Caco-2 (cell line): ENCODE results near the gene HELZ. TPM values are rescaled to one million over a fixed set of nuclear protein-coding genes. Genes with fewer than 3 reads are reported as not detected.

Source experiments
- BruUV-seq: library from RNA; stranded (reverse); fragments of 400-500 nt; replicated peaks from 2 replicates; lab custom pipeline; 2021; lab: Mats Ljungman, UMichigan
- CTCF ChIA-PET: fragments of 300-600 bp; sonication (Branson Sonifier 250); formaldehyde crosslinking; loops from one replicate; lab custom pipeline; 2022; ENCODE audit warnings: antibody characterized with exemption; lab: Charles Lee
- POLR2A ChIA-PET: fragments of 300-600 bp; sonication (Branson Sonifier 250); formaldehyde crosslinking; loops from one replicate; lab custom pipeline; 2022; ENCODE audit warnings: antibody characterized with exemption; lab: Charles Lee
- DNase-seq, 2 experiments: peaks; one replicate each; pipeline versions ENCODE4 v3.0.0 to v3.0.0-alpha.2; 2020 to 2022
- H3K27me3 ChIP-seq: replicated peaks from 2 replicates; pipeline ENCODE4 v1.6.0; 2011; ENCODE audit warnings: low read length; ENCODE audit not compliant: control insufficient read depth, insufficient read depth
- H3K36me3 ChIP-seq: 2 replicates; pipeline ENCODE4 v1.5.1; 2011; ENCODE audit warnings: low read length; ENCODE audit not compliant: control insufficient read depth, insufficient read depth
- H3K4me1 ChIP-seq: fragments of 250-450 bp; sonication (Bioruptor Pico); 2 replicates; pipeline ENCODE4 v1.5.1; 2020; ENCODE audit warnings: mild to moderate bottlenecking
- H3K4me3 ChIP-seq: 2 replicates; pipeline ENCODE4 v1.5.1; 2011; ENCODE audit warnings: low read depth, mild to moderate bottlenecking, control low read depth, low read length
- H3K9me3 ChIP-seq: fragments of 250-450 bp; sonication (Bioruptor Pico); 2 replicates; pipeline ENCODE4 v1.5.1; 2020; ENCODE audit warnings: mild to moderate bottlenecking, moderate library complexity
- H3K27ac Mint-ChIP-seq: one replicate; pipeline ENCODE4 v1.8.0; 2022; ENCODE audit warnings: mixed read lengths; ENCODE audit not compliant: unreplicated experiment
- H3K27me3 Mint-ChIP-seq: one replicate; pipeline ENCODE4 v1.8.0; 2022; ENCODE audit warnings: mixed read lengths; ENCODE audit not compliant: insufficient read depth, unreplicated experiment
- H3K36me3 Mint-ChIP-seq: one replicate; pipeline ENCODE4 v1.8.0; 2022; ENCODE audit warnings: mild to moderate bottlenecking, mixed read lengths; ENCODE audit not compliant: insufficient read depth, unreplicated experiment
- H3K4me1 Mint-ChIP-seq: one replicate; pipeline ENCODE4 v1.8.0; 2022; ENCODE audit warnings: low read depth, mixed read lengths; ENCODE audit not compliant: unreplicated experiment
- H3K4me3 Mint-ChIP-seq: one replicate; pipeline ENCODE4 v1.8.0; 2022; ENCODE audit warnings: mild to moderate bottlenecking, moderate library complexity, mixed read lengths; ENCODE audit not compliant: unreplicated experiment
- H3K9me3 Mint-ChIP-seq: one replicate; pipeline ENCODE4 v1.8.0; 2022; ENCODE audit warnings: mixed read lengths; ENCODE audit not compliant: unreplicated experiment
- CTCF ChIP-seq, 2 experiments: fragments of 200-600 bp in 1 of 2; IDR thresholded peaks; 1 replicate in 1 of 2; 2 replicates in 1 of 2; pipeline versions ENCODE4 v1.5.1 to v1.8.0; 2011 to 2022; ENCODE audit warnings: antibody characterized with exemption in 1 of 2, control low read depth in 1 of 2, inconsistent platforms in 1 of 2, low read depth in 1 of 2, low read length in 1 of 2, mild to moderate bottlenecking in 1 of 2, moderate library complexity in 1 of 2; ENCODE audit not compliant: insufficient read depth in 1 of 2, severe bottlenecking in 1 of 2, unreplicated experiment in 1 of 2
- intact Hi-C: fragments of 100-400 bp; cut with micrococcal nuclease; formaldehyde crosslinking; loops from one replicate; pipeline ENCODE4 v1.10.0; 2022; ENCODE audit not compliant: unreplicated experiment
- total RNA-seq: library from RNA; stranded (reverse); gene quantifications from 2 replicates; pipeline ENCODE4 v1.2.3, GENCODE V29; 2022

HELZ gene
- total RNA-seq, 1 experiment from 2014 or later: 63.8 TPM

- peak in 1 of 2 experiments; percentile 26 for DNase-seq
- intact Hi-C loops: no loop called here
- Mint-ChIP-seq H3K4me3 (no peak overlapping the region), H3K27me3 (no peaks in the 10 kb centered on the region), H3K36me3 (no peaks in the 10 kb centered on the region), H3K4me1 (no peaks in the 10 kb centered on the region), H3K27ac (no peak overlapping the region), H3K9me3 (peaks cover 11% of the 10 kb centered on the region)
- no peak for TF ChIP-seq CTCF (IDR thresholded peaks at IDR 0.05; ENCODE audit: insufficient read depth in 1 of 2, low read depth in 1 of 2, low read length in 1 of 2, severe bottlenecking in 1 of 2, unreplicated experiment in 1 of 2)
- ChIA-PET POLR2A (no interaction called here), CTCF (no interaction called here)
- no TSS peak for BruUV-seq
- no peak overlapping the region for H3K4me3 ChIP-seq
- H3K27me3 ChIP-seq: no peaks in the 10 kb centered on the region
- H3K9me3 ChIP-seq: peaks cover 19% of the 10 kb centered on the region
- H3K36me3 ChIP-seq: no peaks in the 10 kb centered on the region
- H3K4me1 ChIP-seq: no peaks in the 10 kb centered on the region
Measured at GRCh38 chr17:67053438-67054000, 191.5 kb downstream of the HELZ start.

GRCh38 chr17:67052720-67053437 lies 192.1 kb downstream of the HELZ start:
- no peak for DNase-seq
- Histone ChIP-seq H3K4me3 (no peak overlapping the region), H3K36me3 (no peaks in the 10 kb centered on the region), H3K9me3 (peaks cover 23% of the 10 kb centered on the region), H3K4me1 (no peaks in the 10 kb centered on the region), H3K27me3 (no peaks in the 10 kb centered on the region)
- no peaks in the 10 kb centered on the region for H3K27me3 Mint-ChIP-seq
- no peak overlapping the region for H3K27ac Mint-ChIP-seq
- no peaks in the 10 kb centered on the region for H3K4me1 Mint-ChIP-seq
- no TSS peak for BruUV-seq
- no peaks in the 10 kb centered on the region for H3K36me3 Mint-ChIP-seq
- ChIA-PET POLR2A (no interaction called here), CTCF (no interaction called here)
- H3K9me3 Mint-ChIP-seq: peaks cover 17% of the 10 kb centered on the region
- H3K4me3 Mint-ChIP-seq: no peak overlapping the region
- intact Hi-C loops: no loop called here
- no peak for TF ChIP-seq CTCF (IDR thresholded peaks at IDR 0.05; ENCODE audit: insufficient read depth in 1 of 2, low read depth in 1 of 2, low read length in 1 of 2, severe bottlenecking in 1 of 2, unreplicated experiment in 1 of 2)

GRCh38 chr17:67051837-67052236 lies 193.2 kb downstream of the HELZ start:
- CTCF ChIA-PET: no interaction called here
- H3K9me3 ChIP-seq: peaks cover 31% of the 10 kb centered on the region

More at GRCh38 chr17:67051837-67052236, 193.2 kb downstream of the HELZ start:
- no peaks in the 10 kb centered on the region for H3K36me3 ChIP-seq
- Mint-ChIP-seq H3K27me3 (no peaks in the 10 kb centered on the region), H3K27ac (no peak overlapping the region), H3K4me1 (no peaks in the 10 kb centered on the region), H3K36me3 (no peaks in the 10 kb centered on the region), H3K4me3 (no peak overlapping the region), H3K9me3 (peaks cover 22% of the 10 kb centered on the region)
- no peak for DNase-seq
- POLR2A ChIA-PET: no interaction called here
- H3K4me3 ChIP-seq: no peak overlapping the region
- TF ChIP-seq CTCF (IDR thresholded peaks at IDR 0.05; ENCODE audit: insufficient read depth in 1 of 2, low read depth in 1 of 2, low read length in 1 of 2, severe bottlenecking in 1 of 2, unreplicated experiment in 1 of 2): no peak
- no peaks in the 10 kb centered on the region; the same call in 1 of the 2 replicates for H3K4me1 ChIP-seq
- no peaks in the 10 kb centered on the region for H3K27me3 ChIP-seq
- intact Hi-C loops: no loop called here
- BruUV-seq: no TSS peak
